SU-DHL-6 (cell line): ENCODE measurements around the gene IL24.

Source experiments
- H2AFZ ChIP-seq: fragments of 200-600 bp; sonication (generic); 2 replicates; pipeline ENCODE4 v1.6.1; 2014; ENCODE audit warnings: low read depth, mild to moderate bottlenecking, moderate library complexity, mixed read lengths, antibody characterized with exemption, low read length; ENCODE audit not compliant: severe bottlenecking
- H3F3A ChIP-seq: fragments of 200-600 bp; shearing (Covaris generic); 2 replicates; pipeline ENCODE4 v1.6.0; 2016; ENCODE audit warnings: antibody characterized with exemption, mild to moderate bottlenecking; ENCODE audit not compliant: insufficient read depth
- H3K27ac ChIP-seq: fragments of 200-600 bp; sonication (generic); 2 replicates; pipeline ENCODE4 v1.5.1; 2016; ENCODE audit warnings: low read depth, mild to moderate bottlenecking, low read length, moderate library complexity, mixed read lengths
- H3K27me3 ChIP-seq: fragments of 200-600 bp; sonication (generic), shearing (Covaris generic); 2 replicates; pipeline ENCODE4 v1.6.0; 2014; ENCODE audit warnings: mild to moderate bottlenecking, low read length
- H3K36me3 ChIP-seq: fragments of 200-600 bp; sonication (generic); 2 replicates; pipeline ENCODE4 v1.6.1; 2014; ENCODE audit warnings: mild to moderate bottlenecking, low read length, mixed read lengths
- H3K4me2 ChIP-seq: fragments of 300-600, 200-600 bp; shearing (Covaris generic), sonication (generic); 2 replicates; pipeline ENCODE4 v1.6.0; 2014; ENCODE audit warnings: low read length, low read depth, mild to moderate bottlenecking; ENCODE audit not compliant: poor library complexity, severe bottlenecking
- H3K4me3 ChIP-seq: fragments of 200-600 bp; sonication (generic); 2 replicates; pipeline ENCODE4 v1.5.1; 2014; ENCODE audit warnings: antibody characterized with exemption, low read length, mild to moderate bottlenecking, mixed read lengths; ENCODE audit not compliant: insufficient read depth, poor library complexity, severe bottlenecking
- H3K79me2 ChIP-seq: fragments of 200-600 bp; sonication (generic); 2 replicates; pipeline ENCODE4 v1.6.1; 2014; ENCODE audit warnings: mild to moderate bottlenecking, low read length, moderate library complexity; ENCODE audit not compliant: insufficient read depth
- H3K9ac ChIP-seq: fragments of 200-600 bp; sonication (generic); 2 replicates; pipeline ENCODE4 v1.7.0; 2014; ENCODE audit warnings: mild to moderate bottlenecking, low read length
- H3K9me2 ChIP-seq: fragments of 200-600 bp; sonication (generic); replicated peaks from 2 replicates; pipeline ENCODE4 v1.6.1; 2014; ENCODE audit warnings: low read length; ENCODE audit not compliant: insufficient read depth
- H3K9me3 ChIP-seq: fragments of 200-600 bp; sonication (generic); 2 replicates; pipeline ENCODE4 v1.6.1; 2014; ENCODE audit warnings: low read length, mixed read lengths; ENCODE audit not compliant: insufficient read depth
- H4K20me1 ChIP-seq: fragments of 200-600 bp; sonication (generic); 2 replicates; pipeline ENCODE4 v1.6.1; 2014; ENCODE audit warnings: low read depth, mild to moderate bottlenecking, antibody characterized with exemption, low read length, moderate library complexity, mixed read lengths
- CTCF ChIP-seq: fragments of 200-600 bp; sonication (generic); IDR thresholded peaks from one replicate; pipeline ENCODE4 v1.5.1; 2017; ENCODE audit warnings: antibody characterized with exemption, mild to moderate bottlenecking, low read length, moderate library complexity; ENCODE audit not compliant: insufficient read depth, poor library complexity, severe bottlenecking
- EZH2phosphoT487 ChIP-seq: fragments of 200-600 bp; sonication (generic), shearing (Covaris generic); conservative IDR thresholded peaks from 2 replicates; pipeline ENCODE4 v1.6.1; 2018; ENCODE audit warnings: mild to moderate bottlenecking, antibody characterized with exemption, low read length, moderate library complexity, mixed read lengths

Gene IL24

GRCh38 chr1:206947255-206947654 lies 50.0 kb downstream of the IL24 start:
- no peak overlapping the region for H3K27ac ChIP-seq
- H3K4me3 ChIP-seq = no peak overlapping the region
- H2AFZ ChIP-seq = no peak overlapping the region
- no peak for TF ChIP-seq CTCF
- TF ChIP-seq EZH2phosphoT487 = no peak
- no peaks in the 10 kb centered on the region for H3K27me3 ChIP-seq
- no peaks in the 10 kb centered on the region for H3F3A ChIP-seq
- no peaks in the 10 kb centered on the region for H3K36me3 ChIP-seq
- no peaks in the 10 kb centered on the region for H4K20me1 ChIP-seq
- no peaks in the 10 kb centered on the region for H3K9me3 ChIP-seq
- H3K9ac ChIP-seq = no peak overlapping the region
- no peak overlapping the region for H3K4me2 ChIP-seq
- no peaks in the 10 kb centered on the region for H3K9me2 ChIP-seq
- no peaks in the 10 kb centered on the region for H3K79me2 ChIP-seq

- Histone ChIP-seq H4K20me1 (no peaks in the 10 kb centered on the region), H3K27me3 (no peaks in the 10 kb centered on the region), H3K36me3 (no peaks in the 10 kb centered on the region), H3K9me2 (no peaks in the 10 kb centered on the region), H3F3A (no peaks in the 10 kb centered on the region), H2AFZ (no peak overlapping the region), H3K4me2 (no peak overlapping the region), H3K79me2 (no peaks in the 10 kb centered on the region), H3K4me3 (no peak overlapping the region), H3K27ac (no peak overlapping the region), H3K9ac (no peak overlapping the region), H3K9me3 (no peaks in the 10 kb centered on the region)
- TF ChIP-seq CTCF (no peak), EZH2phosphoT487 (no peak)
These were observed 52.0 kb downstream of the IL24 start for GRCh38 chr1:206949208-206949607.

GRCh38 chr1:206949641-206950040 lies 52.4 kb downstream of the IL24 start:
- Histone ChIP-seq H2AFZ (no peak overlapping the region), H3K4me3 (no peak overlapping the region), H4K20me1 (no peaks in the 10 kb centered on the region), H3K27ac (no peak overlapping the region), H3K9me3 (no peaks in the 10 kb centered on the region), H3F3A (no peaks in the 10 kb centered on the region), H3K4me2 (no peak overlapping the region), H3K36me3 (no peaks in the 10 kb centered on the region), H3K27me3 (no peaks in the 10 kb centered on the region), H3K9me2 (no peaks in the 10 kb centered on the region), H3K9ac (no peak overlapping the region), H3K79me2 (no peaks in the 10 kb centered on the region)
- TF ChIP-seq CTCF (no peak), EZH2phosphoT487 (no peak)
